AG08395 (cell line): Measurements from ENCODE around the gene STAC.
"Not testable (repeated sequence)": the region's sequence is repeated elsewhere in the genome, so short reads cannot be mapped to it uniquely, and the experiment has no call there.

Source experiments
- DNase-seq: peaks from one replicate; pipeline ENCODE4 v3.0.0; 2012; ENCODE audit warnings: mixed read lengths, low spot score

Gene STAC

GRCh38 chr3:36416599-36416998 is 36.3 kb downstream of the STAC start:
- no peak for DNase-seq

- no peak for DNase-seq
Observed at GRCh38 chr3:36417237-36417636, 36.9 kb downstream of the STAC start.

- DNase-seq = peak; percentile 5
Observed at GRCh38 chr3:36418296-36418695, 38.0 kb downstream of the STAC start.

GRCh38 chr3:36428445-36428844 is 48.1 kb downstream of the STAC start:
- no peak for DNase-seq

GRCh38 chr3:36429986-36430485 is 49.7 kb downstream of the STAC start:
- no peak for DNase-seq

- no peak for DNase-seq
Observed at GRCh38 chr3:36433511-36433910, 53.2 kb downstream of the STAC start.

- peak; percentile 63 for DNase-seq
Observed at GRCh38 chr3:36434687-36435426, 54.6 kb downstream of the STAC start.

GRCh38 chr3:36443028-36443686 is 62.9 kb downstream of the STAC start:
- DNase-seq = no peak

- peak; percentile 42 for DNase-seq
Observed at GRCh38 chr3:36444909-36445308, 64.6 kb downstream of the STAC start.

- DNase-seq = peak; percentile 10
Observed at GRCh38 chr3:36446276-36446675, 66.0 kb downstream of the STAC start.

GRCh38 chr3:36447061-36447460 is 66.8 kb downstream of the STAC start:
- DNase-seq = peak; percentile 31

GRCh38 chr3:36451816-36452215 is 71.5 kb downstream of the STAC start:
- no peak for DNase-seq

- DNase-seq = not testable (repeated sequence)
Observed at GRCh38 chr3:36453213-36453612, 72.9 kb downstream of the STAC start.

- DNase-seq = not testable (repeated sequence)
Observed at GRCh38 chr3:36453896-36454295, 73.6 kb downstream of the STAC start.

- no peak for DNase-seq
Observed at GRCh38 chr3:36455406-36455805, 75.1 kb downstream of the STAC start.

- DNase-seq = no peak
Observed at GRCh38 chr3:36456784-36457183, 76.5 kb downstream of the STAC start.

- no peak for DNase-seq
Observed at GRCh38 chr3:36457667-36458066, 77.4 kb downstream of the STAC start.

GRCh38 chr3:36459177-36459576 is 78.9 kb downstream of the STAC start:
- no peak for DNase-seq

- DNase-seq = peak; percentile 79
Observed at GRCh38 chr3:36461597-36461996, 81.3 kb downstream of the STAC start.

- not testable (repeated sequence) for DNase-seq
Observed at GRCh38 chr3:36472045-36472444, 91.7 kb downstream of the STAC start.

- DNase-seq = no peak
Observed at GRCh38 chr3:36475558-36475957, 95.3 kb downstream of the STAC start.

- DNase-seq = peak; percentile 14
Observed at GRCh38 chr3:36476286-36476942, 96.1 kb downstream of the STAC start.

- peak; percentile 85 for DNase-seq
Observed at GRCh38 chr3:36477655-36478054, 97.4 kb downstream of the STAC start.
